CD14-positive monocyte (primary cell): Measurements from ENCODE around the gene SSH3. TPM values are rescaled to one million over a fixed set of nuclear protein-coding genes. Genes with fewer than 3 reads are reported as not detected.
"Not testable (repeated sequence)": the region's sequence is repeated elsewhere in the genome, so short reads cannot be mapped to it uniquely, and the experiment has no call there.

Experiments
- DNase-seq, 3 donors: peaks; one replicate each; pipeline ENCODE4 v3.0.0-alpha.2; 2011 to 2022
- H2AFZ ChIP-seq: 2 replicates; pipeline ENCODE4 v1.6.0; 2012; ENCODE audit warnings: mild to moderate bottlenecking, low read depth, low read length, inconsistent platforms; ENCODE audit not compliant: insufficient read depth, poor library complexity, severe bottlenecking
- H3K27ac ChIP-seq, 2 donors: 1 replicate in 1 of 2; 2 replicates in 1 of 2; pipeline ENCODE4 v1.5.1; 2012 to 2013; ENCODE audit warnings: low read length in 2 of 2, control low read depth in 1 of 2, inconsistent platforms in 1 of 2, low read depth in 1 of 2, mild to moderate bottlenecking in 1 of 2
- H3K27me3 ChIP-seq, 2 donors: one replicate each; pipeline versions ENCODE4 v1.6.0 to v1.6.1; 2011 to 2013; ENCODE audit warnings: low read length in 2 of 2; ENCODE audit not compliant: control insufficient read depth in 2 of 2, insufficient read depth in 2 of 2
- H3K36me3 ChIP-seq, 2 donors: replicated peaks in 1 of 2; 1 replicate in 1 of 2; 2 replicates in 1 of 2; pipeline versions ENCODE4 v1.5.1 to v1.6.1; 2012 to 2013; ENCODE audit warnings: low read length in 2 of 2, control low read depth in 1 of 2, inconsistent platforms in 1 of 2, mild to moderate bottlenecking in 1 of 2; ENCODE audit not compliant: insufficient read depth in 2 of 2, control insufficient read depth in 1 of 2
- H3K4me1 ChIP-seq, 2 donors: 1 replicate in 1 of 2; 2 replicates in 1 of 2; pipeline versions ENCODE4 v1.5.1 to v1.6.1; 2012 to 2013; ENCODE audit warnings: low read length in 2 of 2, control low read depth in 1 of 2, inconsistent platforms in 1 of 2, mild to moderate bottlenecking in 1 of 2, moderate library complexity in 1 of 2; ENCODE audit not compliant: insufficient read depth in 2 of 2, control insufficient read depth in 1 of 2
- H3K4me2 ChIP-seq: replicated peaks from 2 replicates; pipeline ENCODE3; 2012; ENCODE audit warnings: low read length, moderate library complexity, mild to moderate bottlenecking; ENCODE audit not compliant: poor library complexity, severe bottlenecking; ENCODE audit errors: extremely low read depth
- H3K4me3 ChIP-seq, 3 experiments: fragments of 200-600 bp in 1 of 3; sonication (generic) in 1 of 3; replicated peaks in 1 of 3; 1 replicate in 2 of 3; 2 replicates in 1 of 3; pipeline ENCODE4 v1.5.1; 2011 to 2013; ENCODE audit warnings: low read length in 3 of 3, mild to moderate bottlenecking in 3 of 3, control low read depth in 2 of 3, low read depth in 2 of 3, inconsistent platforms in 1 of 3, moderate library complexity in 1 of 3
- H3K79me2 ChIP-seq: 2 replicates; pipeline ENCODE4 v1.6.0; 2012; ENCODE audit warnings: mild to moderate bottlenecking, control low read depth, inconsistent platforms, low read length, moderate library complexity; ENCODE audit not compliant: insufficient read depth
- H3K9ac ChIP-seq: 2 replicates; pipeline ENCODE4 v1.6.0; 2017; ENCODE audit warnings: low read length, mild to moderate bottlenecking; ENCODE audit not compliant: insufficient read depth, poor library complexity, severe bottlenecking
- H3K9me3 ChIP-seq, 2 donors: replicated peaks in 1 of 2; 1 replicate in 1 of 2; 2 replicates in 1 of 2; pipeline versions ENCODE4 v1.5.1 to v1.6.1; 2012 to 2013; ENCODE audit warnings: low read length in 2 of 2, control low read depth in 1 of 2; ENCODE audit not compliant: control insufficient read depth in 1 of 2, insufficient read depth in 1 of 2
- H4K20me1 ChIP-seq: 2 replicates; pipeline ENCODE4 v1.6.0; 2012; ENCODE audit warnings: mild to moderate bottlenecking, low read length, control low read depth, moderate library complexity; ENCODE audit not compliant: insufficient read depth
- H3K27ac Mint-ChIP-seq, 7 donors: one replicate each; pipeline ENCODE4 v1.8.0; 2020; ENCODE audit warnings: mild to moderate bottlenecking in 7 of 7, mixed read lengths in 7 of 7, moderate library complexity in 6 of 7, inconsistent platforms in 2 of 7
- H3K27me3 Mint-ChIP-seq, 3 donors: one replicate each; pipeline ENCODE4 v1.8.0; 2021 to 2022; ENCODE audit warnings: low read depth in 3 of 3, mild to moderate bottlenecking in 3 of 3, mixed read lengths in 3 of 3, moderate library complexity in 3 of 3, inconsistent platforms in 1 of 3
- H3K36me3 Mint-ChIP-seq, 2 donors: one replicate each; pipeline ENCODE4 v1.8.0; 2020; ENCODE audit warnings: mixed read lengths in 2 of 2, inconsistent platforms in 1 of 2, mild to moderate bottlenecking in 1 of 2
- H3K4me1 Mint-ChIP-seq: one replicate; pipeline ENCODE4 v1.8.0; 2020; ENCODE audit warnings: mild to moderate bottlenecking, mixed read lengths
- H3K4me3 Mint-ChIP-seq, 2 donors: one replicate each; pipeline ENCODE4 v1.8.0; 2020; ENCODE audit warnings: mild to moderate bottlenecking in 2 of 2, mixed read lengths in 2 of 2, moderate library complexity in 1 of 2
- H3K9me3 Mint-ChIP-seq, 7 donors: one replicate each; pipeline ENCODE4 v1.8.0; 2020 to 2022; ENCODE audit warnings: mixed read lengths in 7 of 7, mild to moderate bottlenecking in 6 of 7, moderate library complexity in 6 of 7, inconsistent platforms in 2 of 7
- CTCF ChIP-seq: fragments of 200-600 bp; IDR thresholded peaks from one replicate; pipeline ENCODE4 v1.8.0; 2022; ENCODE audit warnings: antibody characterized with exemption, mild to moderate bottlenecking
- WGBS: methylation state at CpG from one replicate; pipeline ENCODE4 v1.1.5; 2013; ENCODE audit warnings: missing lambda C conversion rate; ENCODE audit not compliant: insufficient coverage; 5-methylcytosine and 5-hydroxymethylcytosine counted together
- intact Hi-C, 2 donors: fragments of 100-400 bp; cut with micrococcal nuclease; formaldehyde crosslinking; loops; one replicate each; pipeline versions ENCODE4 v1.15.0 to v1.15.1; 2023
- polyA plus RNA-seq, 3 donors: library from polyadenylated mRNA; depleted of rRNA in 1 of 3; unstranded in 2 of 3; stranded (reverse) in 1 of 3; fragments of 300-500 nt in 2 of 3; fragments of >200 nt in 1 of 3; fragmentation: Illumina TruSeq in 2 of 3; gene quantifications; 1 replicate in 2 of 3; 2 replicates in 1 of 3; pipeline ENCODE4 v1.2.3, GENCODE V29; 2012 to 2021

Gene SSH3
- polyA plus RNA-seq, 3 donors, result 3.6 to 23.3 (median 5.8) TPM

- peak overlapping the region; percentile 91 for H2AFZ ChIP-seq
- Mint-ChIP-seq H3K4me3 (peak overlapping the region; percentile 93 to 99), H3K4me1 (peaks cover 26% of the 10 kb centered on the region)
Measured at GRCh38 chr11:67317888-67318555, 14.7 kb downstream of the SSH3 start.

GRCh38 chr11:67318876-67319275, 15.5 kb downstream of the SSH3 start:
- DNase-seq, H3K36me3 Mint-ChIP-seq, H3K36me3 ChIP-seq, intact Hi-C loops, H3K79me2 ChIP-seq, H4K20me1 ChIP-seq, H3K27ac ChIP-seq, H3K9me3 Mint-ChIP-seq, H3K9me3 ChIP-seq, H2AFZ ChIP-seq, H3K4me2 ChIP-seq, H3K27me3 ChIP-seq, H3K4me3 ChIP-seq, H3K9ac ChIP-seq, H3K27ac Mint-ChIP-seq: not testable (repeated sequence)
- H3K4me1 ChIP-seq, result peaks cover 21 to 27% of the 10 kb centered on the region in 2 donors
- Mint-ChIP-seq H3K4me1 (peaks cover 19% of the 10 kb centered on the region), H3K4me3 (peak overlapping the region in 1 of 2 donors; percentile 99), H3K27me3 (peaks cover 4 to 17% (median 12%) of the 10 kb centered on the region in 3 donors)
- 95% methylated on average over 9 of the region's 12 CpGs for WGBS

More at GRCh38 chr11:67317888-67318555, 14.7 kb downstream of the SSH3 start:
- no peak for DNase-seq
- H4K20me1 ChIP-seq, result no peaks in the 10 kb centered on the region
- H3K9me3 ChIP-seq, result no peaks in the 10 kb centered on the region
- H3K9me3 Mint-ChIP-seq, result no peaks in the 10 kb centered on the region
- H3K9ac ChIP-seq, result peak overlapping the region; percentile 60
- peaks cover 4 to 17% (median 12%) of the 10 kb centered on the region in 3 donors for H3K27me3 Mint-ChIP-seq
- H3K36me3 Mint-ChIP-seq, result no peaks in the 10 kb centered on the region
- H3K27me3 ChIP-seq, result peaks cover 0 to 4% of the 10 kb centered on the region in 2 donors
- WGBS, result 0% methylated on average over 48 of the region's 53 CpGs
- H3K4me3 ChIP-seq, result peak overlapping the region; percentile 63 to 91 (median 85)
- peaks cover 28 to 33% of the 10 kb centered on the region in 2 donors for H3K4me1 ChIP-seq
- H3K36me3 ChIP-seq, result no peaks in the 10 kb centered on the region
- intact Hi-C loops, result loop anchor here (1.0 to 2.0 kb wide), 3 partner anchors 41 to 55 kb away; partner anchors contain the start of gene GRK2 (in 2 of the 2)
- TF ChIP-seq CTCF, result no peak
- no peaks in the 10 kb centered on the region for H3K79me2 ChIP-seq
- no peak overlapping the region for H3K27ac ChIP-seq
- peak overlapping the region; percentile 92 for H3K4me2 ChIP-seq
- peak overlapping the region; percentile 68 to 97 (median 95) for H3K27ac Mint-ChIP-seq
